Ramos (cell line): Measurements from ENCODE around the gene GPD1L.
"Not testable (repeated sequence)": the region's sequence is repeated elsewhere in the genome, so short reads cannot be mapped to it uniquely, and the experiment has no call there.

Experiments used
- in situ Hi-C: fragments of 300-500 bp; cut with MboI; formaldehyde crosslinking; loops from one replicate; pipeline ENCODE4 v1.14.3; 2022; ENCODE audit warnings: low sequenced_read_pairs; ENCODE audit not compliant: unreplicated experiment

Gene GPD1L

DNA sequence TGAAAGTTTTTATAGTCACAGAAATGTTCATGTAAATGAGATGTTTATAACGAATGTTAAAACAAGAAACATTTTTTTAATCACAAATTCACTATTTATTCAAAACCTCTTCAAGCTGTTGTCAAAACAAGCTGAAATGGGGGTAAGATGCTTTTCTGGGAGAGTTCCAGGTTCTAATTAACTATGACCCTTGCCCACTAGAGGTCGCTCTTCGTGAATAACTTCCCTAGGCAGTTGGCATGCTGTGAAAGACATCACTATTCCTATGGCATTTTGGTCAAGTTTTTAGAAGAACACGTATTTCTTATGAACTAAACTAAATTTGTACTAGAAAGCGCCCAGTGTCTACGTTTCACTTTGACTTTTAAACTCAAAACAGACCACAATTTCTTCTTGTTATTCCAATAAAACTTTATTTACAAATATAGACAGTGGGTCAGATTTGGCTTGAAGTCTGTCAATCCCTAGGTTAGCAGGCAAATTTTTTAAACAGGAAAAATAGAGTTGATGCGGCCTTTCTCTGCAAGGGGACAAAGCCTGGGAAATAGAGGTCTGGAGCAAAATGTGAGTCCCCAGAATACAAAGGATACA is 69.3 kb downstream of the GPD1L start:
- in situ Hi-C loops: loop anchor here (10.0 kb wide), 1 partner anchor 159 kb away; no protein-coding TSS in a partner anchor

DNA sequence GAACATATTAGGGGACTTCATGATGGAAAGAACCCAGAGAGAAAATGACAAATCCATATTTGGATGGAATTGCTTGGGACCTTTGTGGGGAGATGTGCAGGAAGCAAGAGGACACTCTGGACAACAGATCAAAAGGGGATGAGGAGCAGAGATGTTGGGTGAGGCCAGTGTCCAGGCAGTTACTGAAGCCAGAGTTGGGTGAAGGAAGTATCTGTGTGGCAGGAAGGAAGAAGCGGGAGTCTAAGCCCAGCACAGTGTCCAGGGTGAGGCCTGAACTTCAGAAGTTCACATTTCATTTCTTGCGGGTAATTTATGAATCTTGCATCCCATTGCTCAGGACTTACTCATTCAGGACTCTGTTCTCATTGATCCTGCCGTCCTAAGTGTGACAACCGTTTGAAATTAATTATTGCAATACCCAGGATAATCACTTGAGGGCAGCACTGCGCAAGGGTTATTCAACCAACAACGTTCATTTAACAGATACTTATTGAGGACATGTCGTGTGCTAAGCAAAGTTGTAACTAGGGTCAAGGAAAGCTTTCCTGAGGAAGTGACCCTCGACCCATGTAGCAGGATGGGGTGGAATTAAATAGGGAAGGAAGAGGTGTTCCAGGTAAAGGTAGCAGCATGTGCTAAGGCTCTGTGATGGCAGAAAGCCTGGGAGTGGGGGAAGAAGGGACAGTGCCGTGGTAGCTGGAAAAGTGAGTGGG is 70.7 kb downstream of the GPD1L start:
- in situ Hi-C loops: loop anchor here (10.0 kb wide), 1 partner anchor 158 kb away; no protein-coding TSS in a partner anchor

DNA sequence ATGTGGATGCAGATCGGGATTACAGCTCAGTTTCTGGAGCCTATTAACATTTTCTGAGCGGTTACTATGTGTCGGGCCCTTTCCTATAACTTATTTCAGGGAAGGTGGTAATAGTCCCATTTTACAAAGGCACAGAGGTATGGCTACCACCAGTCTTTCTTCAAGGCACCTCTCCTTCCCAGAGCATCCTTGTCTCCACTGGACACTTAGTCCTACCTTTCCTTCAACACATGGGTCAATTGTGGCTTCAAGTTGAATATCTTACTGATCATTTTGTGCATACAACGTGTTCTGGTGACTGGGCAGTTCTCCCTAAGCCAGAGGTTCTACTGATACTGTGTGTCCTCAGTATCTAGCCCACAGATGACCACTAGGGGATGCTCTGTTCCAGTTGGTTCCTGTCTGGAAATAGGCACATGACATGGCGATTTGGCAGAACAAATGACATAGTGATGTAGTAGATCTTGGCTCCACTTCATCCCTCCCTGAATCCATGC is 71.3 kb downstream of the GPD1L start:
- in situ Hi-C loops: loop anchor here (10.0 kb wide), 1 partner anchor 157 kb away; no protein-coding TSS in a partner anchor

DNA sequence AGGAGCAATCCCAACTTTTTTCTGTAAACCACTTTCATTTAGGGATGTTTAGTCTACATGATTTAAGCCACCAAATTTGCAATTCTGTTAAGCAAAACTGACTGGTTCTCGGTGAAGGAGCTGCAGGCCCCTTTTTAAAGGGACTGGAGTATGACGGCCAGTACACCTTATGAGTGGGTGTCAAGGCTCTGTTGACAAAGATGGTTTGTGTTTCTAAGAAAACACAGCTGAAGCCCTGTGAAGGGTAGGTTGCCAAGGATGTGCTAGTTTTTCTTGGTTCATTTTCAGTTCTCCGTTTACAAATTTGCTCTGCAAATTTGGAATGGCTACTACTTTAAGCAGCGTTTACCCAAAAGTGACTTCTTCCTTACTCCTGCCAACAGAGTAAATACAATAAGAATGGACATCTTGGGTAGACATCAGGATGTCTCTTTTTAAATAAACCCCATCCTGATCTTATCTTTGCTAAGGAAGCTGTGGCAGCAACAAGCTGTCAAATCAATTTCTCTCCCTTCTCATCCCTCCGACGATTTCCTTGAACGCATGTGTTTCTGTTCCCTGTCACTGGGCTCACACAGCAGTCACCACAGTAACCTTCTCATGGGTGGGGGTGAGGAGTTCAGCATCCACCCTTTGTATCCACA is 73.8 kb downstream of the GPD1L start:
- in situ Hi-C loops: no loop called here

GRCh38 chr3:32181365-32181764 is 74.9 kb downstream of the GPD1L start:
- in situ Hi-C loops: no loop called here

DNA sequence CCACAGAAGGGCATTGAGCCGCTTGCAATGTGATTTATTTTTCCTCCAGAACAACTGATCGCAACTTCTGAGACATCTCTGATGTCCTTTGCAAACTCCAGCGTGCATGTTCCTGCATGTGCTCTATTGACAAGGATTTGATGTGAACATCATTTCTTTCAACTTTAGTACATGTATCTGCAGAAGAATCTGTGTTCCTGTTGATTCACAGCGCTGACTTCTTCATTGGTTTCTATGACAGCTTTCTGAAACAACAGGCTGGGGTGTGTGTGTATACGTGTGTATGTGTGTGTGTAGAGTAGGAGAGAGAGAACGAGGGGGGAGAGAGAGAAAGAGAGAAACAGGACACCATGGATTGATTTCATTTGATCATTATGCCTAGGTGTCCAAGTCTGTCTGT is 75.4 kb downstream of the GPD1L start:
- in situ Hi-C loops: no loop called here

DNA sequence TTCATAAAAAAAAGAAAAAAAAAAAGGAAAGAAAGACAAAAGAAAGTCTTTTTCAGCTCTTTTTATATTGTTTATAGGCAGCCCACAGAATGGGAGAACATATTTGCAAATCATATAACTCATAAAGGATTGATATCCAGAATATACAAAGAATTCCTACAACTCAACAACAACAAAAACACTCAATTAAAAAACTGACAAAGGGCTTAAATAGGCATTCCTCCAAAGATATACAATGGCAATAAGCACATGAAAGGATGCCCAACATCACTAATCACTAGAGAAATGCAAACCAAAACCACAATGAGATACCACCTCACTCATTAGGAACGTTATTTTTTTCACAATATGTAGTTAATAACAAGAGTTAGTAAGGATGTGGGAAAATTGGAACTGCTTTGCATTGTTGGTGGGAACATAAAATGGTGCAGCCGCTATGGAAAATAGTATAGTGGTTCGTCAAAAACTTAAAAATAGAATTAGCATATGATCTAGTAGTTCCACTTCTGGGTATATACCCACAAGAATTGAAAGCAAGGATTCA is 77.8 kb downstream of the GPD1L start:
- in situ Hi-C loops: no loop called here

DNA sequence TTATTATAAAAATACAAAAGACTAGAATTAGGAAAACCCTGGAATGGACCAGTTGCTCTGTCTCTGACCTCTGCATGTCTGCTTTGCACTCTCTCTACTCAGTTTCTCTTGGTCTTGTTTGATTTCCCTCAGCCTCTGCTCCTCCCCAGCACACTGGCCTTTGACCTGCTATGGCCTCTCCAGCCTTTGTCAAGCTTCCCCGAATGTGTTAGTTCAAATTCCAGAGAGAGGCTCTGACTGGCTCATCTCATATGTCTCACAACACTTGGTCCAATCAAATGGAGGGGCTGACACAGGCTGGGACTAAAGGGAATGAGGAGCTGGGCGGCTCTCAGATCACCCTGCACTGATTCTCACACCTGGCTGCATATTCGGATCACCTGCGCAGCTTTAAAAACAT is 79.7 kb downstream of the GPD1L start:
- in situ Hi-C loops: no loop called here

GRCh38 chr3:32186876-32187275 is 80.5 kb downstream of the GPD1L start:
- in situ Hi-C loops: no loop called here

DNA sequence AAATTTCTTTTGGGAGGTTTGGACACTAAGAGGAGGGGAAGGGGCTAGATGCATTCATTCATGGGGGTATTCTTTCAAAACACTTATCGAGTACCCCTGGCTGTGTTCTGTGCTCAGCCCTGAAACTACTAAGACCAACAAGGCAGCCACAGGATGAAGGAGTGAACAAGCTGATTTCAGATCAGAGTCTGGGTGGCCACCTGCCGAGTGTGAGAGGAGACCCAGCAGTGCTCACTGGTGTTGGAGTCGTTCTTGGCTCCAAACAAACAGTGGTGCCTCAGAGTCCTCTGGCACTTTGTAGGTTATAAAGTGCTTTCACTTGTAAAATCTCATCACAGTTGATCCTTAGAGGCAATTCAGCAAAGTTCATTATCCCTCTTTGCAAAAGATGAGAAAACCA is 83.3 kb downstream of the GPD1L start:
- in situ Hi-C loops: no loop called here

- in situ Hi-C loops: not testable (repeated sequence)
These were observed 84.1 kb downstream of the GPD1L start for GRCh38 chr3:32190556-32190955.

DNA sequence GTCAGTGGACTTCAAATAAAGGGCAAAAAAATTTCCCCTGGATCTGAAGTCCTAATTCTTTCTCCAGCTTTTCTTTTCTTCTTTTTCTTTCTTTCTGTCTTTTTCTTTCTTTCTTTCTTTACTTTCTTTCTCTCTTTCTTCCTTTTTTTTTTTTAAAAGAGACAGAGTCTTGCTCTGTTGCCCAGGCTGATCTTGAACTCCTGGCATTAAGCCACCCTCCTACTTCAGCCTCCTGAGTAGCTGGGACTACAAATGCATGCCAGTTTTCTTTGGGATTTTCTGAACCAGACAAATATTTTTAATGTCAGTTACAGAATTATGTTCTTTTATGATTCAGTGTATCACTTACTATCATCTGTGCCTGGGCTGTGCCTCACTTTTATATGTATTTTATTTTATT is 86.7 kb downstream of the GPD1L start:
- in situ Hi-C loops: no loop called here

- in situ Hi-C loops: no loop called here
These were observed 88.2 kb downstream of the GPD1L start for GRCh38 chr3:32194653-32195052.

- in situ Hi-C loops: no loop called here
These were observed 89.6 kb downstream of the GPD1L start for GRCh38 chr3:32195995-32196540.

DNA sequence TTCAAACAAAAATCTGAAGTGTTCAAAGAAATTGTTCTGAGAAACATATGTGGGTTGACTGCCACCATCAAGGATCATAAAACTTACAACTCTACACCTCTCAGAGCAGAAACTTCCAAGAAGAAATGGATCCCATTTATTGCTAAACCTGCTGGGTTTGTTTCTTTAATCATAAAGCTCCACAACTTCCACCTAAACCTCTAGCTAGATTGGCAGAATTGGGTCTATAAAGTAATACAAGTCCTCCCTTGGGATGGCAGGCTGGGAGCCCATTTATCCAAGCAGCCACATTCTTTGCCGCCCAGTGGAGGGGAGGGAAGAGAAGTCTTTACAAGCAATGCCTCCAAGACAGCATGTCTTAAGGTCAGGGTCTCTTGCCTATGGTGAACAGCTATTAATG is 91.6 kb downstream of the GPD1L start:
- in situ Hi-C loops: no loop called here

DNA sequence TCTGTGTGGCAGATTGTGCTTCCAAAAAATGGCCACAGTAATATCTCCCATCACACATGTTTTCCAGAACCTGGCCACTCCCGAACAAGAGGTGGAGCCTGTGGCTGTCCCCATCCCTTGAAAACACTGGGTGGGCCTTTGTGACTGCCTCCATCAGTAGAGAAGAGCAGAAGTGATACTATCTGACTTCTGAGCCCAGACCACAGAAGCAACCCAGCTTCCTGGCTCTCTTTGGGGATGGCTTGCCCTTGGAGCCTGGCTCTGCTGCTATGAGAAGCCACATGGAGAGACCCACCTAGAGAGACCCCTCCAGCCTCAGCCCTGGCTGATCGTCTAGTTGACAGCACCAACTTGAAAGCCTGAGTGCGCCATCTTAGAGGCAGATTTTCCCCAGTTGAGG is 92.3 kb downstream of the GPD1L start:
- in situ Hi-C loops: no loop called here

GRCh38 chr3:32200490-32200889 is 94.1 kb downstream of the GPD1L start:
- in situ Hi-C loops: no loop called here

DNA sequence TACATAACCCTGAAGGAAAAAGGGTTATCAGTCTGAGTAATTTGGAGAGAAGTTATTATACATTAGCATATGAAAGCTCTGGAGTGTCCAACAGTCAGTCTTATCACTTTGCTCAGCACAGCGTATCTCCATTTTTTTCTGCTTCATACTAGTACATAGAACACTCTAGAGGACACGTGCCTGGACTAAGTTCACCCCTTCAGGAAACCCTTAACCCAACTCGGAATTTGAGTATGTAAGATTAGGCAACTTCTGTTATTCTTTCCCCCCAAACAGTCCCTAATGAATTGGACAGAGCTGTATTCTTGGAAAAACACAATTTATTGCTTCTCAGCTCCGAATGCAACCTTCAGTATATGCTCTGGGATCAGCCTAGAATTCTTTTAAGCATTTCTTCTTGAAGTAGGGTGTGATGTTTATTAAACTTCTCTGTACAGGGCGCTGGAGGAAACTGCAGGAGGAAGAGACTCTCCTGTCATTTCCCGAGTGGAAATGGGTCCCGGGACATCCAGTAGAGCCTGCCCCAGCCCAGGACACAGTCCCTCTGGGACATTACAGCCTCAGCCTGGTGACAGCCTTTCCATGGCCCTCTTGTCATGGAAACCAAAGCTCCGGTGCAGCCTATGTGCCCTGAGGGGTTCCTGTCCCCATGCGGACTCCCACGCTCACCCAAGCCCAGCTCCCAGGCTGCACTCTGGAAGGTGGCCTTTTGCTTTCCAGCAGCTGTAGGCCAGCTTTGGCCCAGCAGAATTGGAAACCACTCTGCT is 94.8 kb downstream of the GPD1L start:
- in situ Hi-C loops: no loop called here

GRCh38 chr3:32202496-32202895 is 96.1 kb downstream of the GPD1L start:
- in situ Hi-C loops: no loop called here

DNA sequence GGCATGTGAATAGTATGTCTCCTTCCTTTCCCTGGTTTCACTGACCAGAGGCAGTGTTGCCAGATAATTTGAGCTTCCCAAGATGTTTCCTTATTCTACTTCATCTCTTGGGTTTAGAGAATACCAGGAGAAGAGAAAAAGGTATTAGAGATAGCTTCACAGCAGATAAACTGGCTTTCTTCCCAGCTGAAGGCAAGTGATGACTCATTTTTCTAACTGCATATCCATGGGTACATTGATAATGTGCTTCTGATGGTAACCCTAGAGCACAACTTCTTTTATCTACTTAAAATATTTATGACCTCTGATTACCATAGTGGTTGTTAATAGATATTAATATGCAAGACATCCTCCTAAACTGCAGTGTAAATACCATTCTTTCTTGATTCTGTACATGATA is 97.4 kb downstream of the GPD1L start:
- in situ Hi-C loops: no loop called here
